Testis (tissue), 3 donors: ENCODE results near the gene ARVCF. TPM values are rescaled to one million over a fixed set of nuclear protein-coding genes. Genes with fewer than 3 reads are reported as not detected.

Source experiments
- DNase-seq: peaks from one replicate; pipeline ENCODE4 v3.0.0-alpha.2; 2019
- H3K27ac ChIP-seq, 2 donors: fragments of 200-600 bp; sonication (generic); one replicate each; pipeline ENCODE4 v1.5.1; 2019
- H3K27me3 ChIP-seq: fragments of 200-600 bp; sonication (generic); one replicate; pipeline ENCODE4 v1.5.1; 2019
- H3K36me3 ChIP-seq: fragments of 200-600 bp; sonication (generic); one replicate; pipeline ENCODE4 v1.5.1; 2017; ENCODE audit warnings: low read depth; ENCODE audit errors: missing control alignments
- H3K4me1 ChIP-seq: fragments of 200-600 bp; sonication (generic); one replicate; pipeline ENCODE4 v1.5.1; 2019
- H3K4me3 ChIP-seq, 2 donors: fragments of 200-600 bp; sonication (generic); one replicate each; pipeline ENCODE4 v1.5.1; 2017 to 2019
- H3K9me3 ChIP-seq: fragments of 200-600 bp; sonication (generic); one replicate; pipeline ENCODE4 v1.5.1; 2017
- CTCF ChIP-seq, 3 experiments: fragments of 450-650 bp in 2 of 3; fragments of 200-600 bp in 1 of 3; sonication (generic) in 1 of 3; IDR thresholded peaks; one replicate each; pipeline ENCODE4 v1.5.1; 2016 to 2019; ENCODE audit warnings: antibody characterized with exemption in 3 of 3, mild to moderate bottlenecking in 2 of 3, moderate library complexity in 1 of 3
- POLR2A ChIP-seq: fragments of 450-650 bp; IDR thresholded peaks from one replicate; pipeline ENCODE4 v1.6.1; 2017; ENCODE audit warnings: antibody characterized with exemption, mild to moderate bottlenecking, moderate library complexity
- WGBS, 2 donors: methylation state at CpG; one replicate each; pipeline ENCODE4 v1.1.5; 2018; 5-methylcytosine and 5-hydroxymethylcytosine counted together
- intact Hi-C: fragments of 100-400 bp; cut with DNase I; formaldehyde crosslinking; loops from one replicate; pipeline ENCODE4 v1.15.1; 2023; ENCODE audit warnings: low total_unique reads
- polyA plus RNA-seq: library from polyadenylated mRNA; stranded (reverse); fragments of 350-450 nt; fragmentation: Illumina TruSeq; extraction: RNeasy Lipid Tissue Mini Kit (QIAGEN cat#74804); gene quantifications from one replicate; pipeline ENCODE4 v1.2.3, GENCODE V29; 2014; ENCODE audit warnings: low read depth, low replicate concordance; ENCODE audit not compliant: insufficient read depth
- total RNA-seq, 2 donors: library from RNA; depleted of rRNA; stranded (reverse); fragments of >200 nt; gene quantifications; one replicate each; pipeline ENCODE4 v1.2.3, GENCODE V29; 2016

Gene ARVCF
- total and polyA plus RNA-seq, 3 donors from 2014 or later, result 21.1 to 57.7 (median 43.2) TPM

GRCh38 chr22:20021196-20022181, 4.9 kb upstream of the ARVCF start:
- Histone ChIP-seq H3K4me1 (peaks cover 23% of the 10 kb centered on the region), H3K36me3 (no peaks in the 10 kb centered on the region), H3K4me3 (peak overlapping the region; percentile 83 to 85), H3K9me3 (no peaks in the 10 kb centered on the region), H3K27me3 (no peaks in the 10 kb centered on the region), H3K27ac (peak overlapping the region; percentile 55 to 60)
- peak; percentile 68 for DNase-seq
- intact Hi-C loops, result no loop called here
- no peak for TF ChIP-seq POLR2A
- no peak for TF ChIP-seq CTCF (IDR thresholded peaks at IDR 0.05)
- WGBS, 2 donors, result 3 to 25% methylated on average over 2 to 35 of the region's 36 CpGs

- intact Hi-C loops, result no loop called here
- H3K36me3 ChIP-seq, result no peaks in the 10 kb centered on the region
- peak; percentile 94 for DNase-seq
- H3K4me1 ChIP-seq, result peaks cover 23% of the 10 kb centered on the region
- no peaks in the 10 kb centered on the region for H3K27me3 ChIP-seq
- H3K9me3 ChIP-seq, result no peaks in the 10 kb centered on the region
- TF ChIP-seq POLR2A (no peak), CTCF (IDR thresholded peaks at IDR 0.05) (no peak)
- peak within 1 kb of the TSS; percentile 55 to 60 for H3K27ac ChIP-seq
- H3K4me3 ChIP-seq, result peak within 1 kb of the TSS; percentile 83 to 85
- 0 to 2% methylated on average over 12 to 17 of the region's 61 CpGs for WGBS, 2 donors
These were observed 4.0 kb upstream of the ARVCF start, which contains the start of gene TANGO2 for GRCh38 chr22:20020533-20021195. TANGO2 (plus strand) TSS chr22:20021110; CDS start chr22:20036799, 15,689 bp downstream.

- H3K4me3 ChIP-seq, result peak overlapping the region in 1 of 2 donors; percentile 83
- no peaks in the 10 kb centered on the region for H3K27me3 ChIP-seq
- H3K36me3 ChIP-seq, result no peaks in the 10 kb centered on the region
- intact Hi-C loops, result no loop called here
- H3K4me1 ChIP-seq, result peaks cover 23% of the 10 kb centered on the region
- H3K9me3 ChIP-seq, result no peaks in the 10 kb centered on the region
- H3K27ac ChIP-seq, result no peak overlapping the region
- 79 to 81% methylated on average over 8 of the region's 8 CpGs for WGBS, 2 donors
- DNase-seq, result no peak
- TF ChIP-seq POLR2A (no peak), CTCF (IDR thresholded peaks at IDR 0.05) (no peak)
These were observed 3.3 kb upstream of the ARVCF start for GRCh38 chr22:20019661-20020532.

GRCh38 chr22:20018001-20018400, 1.4 kb upstream of the ARVCF start:
- H3K36me3 ChIP-seq, result no peaks in the 10 kb centered on the region
- H3K4me1 ChIP-seq, result peaks cover 23% of the 10 kb centered on the region
- no peaks in the 10 kb centered on the region for H3K9me3 ChIP-seq
- no peak overlapping the region for H3K4me3 ChIP-seq
- no peaks in the 10 kb centered on the region for H3K27me3 ChIP-seq
- intact Hi-C loops, result no loop called here
- no peak overlapping the region for H3K27ac ChIP-seq
- TF ChIP-seq POLR2A (no peak), CTCF (IDR thresholded peaks at IDR 0.05) (no peak)
- DNase-seq, result no peak
- 70 to 85% methylated on average over 5 of the region's 5 CpGs for WGBS, 2 donors
